Smooth muscle cell of the brain vasculature (primary cell): ENCODE measurements around the gene SYT12.

Experiments used
- DNase-seq: peaks from one replicate; pipeline ENCODE4 v3.0.0-alpha.2; 2012; ENCODE audit warnings: low read depth, low spot score

The SYT12 gene

GRCh38 chr11:67055812-67056211 lies 32.9 kb downstream of the SYT12 start:
- DNase-seq = no peak

GRCh38 chr11:67056267-67057204 lies 33.6 kb downstream of the SYT12 start, which contains the start of gene RHOD:
Gene RHOD, plus strand, starts transcription at chr11:67056847. Its CDS starts 56 bp downstream, at chr11:67056903.
- DNase-seq = no peak

- no peak for DNase-seq
Observed at GRCh38 chr11:67057205-67057672, 34.3 kb downstream of the SYT12 start.

- DNase-seq = no peak
Observed at GRCh38 chr11:67058506-67058905, 35.6 kb downstream of the SYT12 start.

- no peak for DNase-seq
Observed at GRCh38 chr11:67059671-67060070, 36.7 kb downstream of the SYT12 start.

GRCh38 chr11:67060111-67060522 lies 37.2 kb downstream of the SYT12 start:
- no peak for DNase-seq

GRCh38 chr11:67062526-67063373 lies 39.8 kb downstream of the SYT12 start:
- no peak for DNase-seq

GRCh38 chr11:67066333-67066709 lies 43.4 kb downstream of the SYT12 start:
- no peak for DNase-seq

GRCh38 chr11:67071420-67072284 lies 48.7 kb downstream of the SYT12 start:
- DNase-seq = peak; percentile 32

GRCh38 chr11:67072295-67072694 lies 49.4 kb downstream of the SYT12 start:
- no peak for DNase-seq

- no peak for DNase-seq
Observed at GRCh38 chr11:67073908-67074307, 51.0 kb downstream of the SYT12 start.

GRCh38 chr11:67076202-67076601 lies 53.3 kb downstream of the SYT12 start:
- DNase-seq = no peak

GRCh38 chr11:67079065-67079705 lies 56.3 kb downstream of the SYT12 start:
- DNase-seq = no peak

- DNase-seq = no peak
Observed at GRCh38 chr11:67082071-67082791, 59.3 kb downstream of the SYT12 start.

- DNase-seq = no peak
Observed at GRCh38 chr11:67083786-67084366, 60.9 kb downstream of the SYT12 start.

- DNase-seq = no peak
Observed at GRCh38 chr11:67085617-67086016, 62.7 kb downstream of the SYT12 start.

GRCh38 chr11:67090717-67091116 lies 67.8 kb downstream of the SYT12 start:
- no peak for DNase-seq

GRCh38 chr11:67095214-67095507 lies 72.2 kb downstream of the SYT12 start:
- no peak for DNase-seq

- DNase-seq = no peak
Observed at GRCh38 chr11:67098799-67099429, 76.0 kb downstream of the SYT12 start.
